ENCODE data around the gene OFD1. TPM values are rescaled to one million over a fixed set of nuclear protein-coding genes. Genes with fewer than 3 reads are reported as not detected.

Gene OFD1
- polyA plus RNA-seq, 1 of the 3 experiments (the other 2 are of a cell fraction) = 13.4 TPM

GRCh38 chrX:13700380-13700779 is 34.2 kb upstream of the OFD1 start:
- ChIA-PET CTCF (no interaction called here), POLR2A (no interaction called here)
- no peaks in the 10 kb centered on the region for H3K27me3 ChIP-seq (ENCODE audit: insufficient read depth)
- no peak overlapping the region for H3K9ac ChIP-seq
- no peak for TF ChIP-seq SMC3 (IDR thresholded peaks at IDR 0.05; ENCODE audit: low read depth, low read length)
- no peaks in the 10 kb centered on the region for H3F3A ChIP-seq (replicated peaks; ENCODE audit: insufficient read depth)
- no peak overlapping the region for H3K4me3 ChIP-seq (ENCODE audit: low read depth in 2 of 2, low read length in 1 of 2)
- peaks cover 2 to 3% of the 10 kb centered on the region in 2 experiments for H3K36me3 ChIP-seq (replicated peaks in 1 of 2; ENCODE audit: control insufficient read depth in 1 of 2, insufficient read depth in 2 of 2, low read length in 1 of 2)
- H3K4me1 ChIP-seq (ENCODE audit: control insufficient read depth in 1 of 2, insufficient read depth in 2 of 2, low read depth in 1 of 2, low read length in 1 of 2) = peaks cover 0 to 20% of the 10 kb centered on the region in 2 experiments; a peak in 1 of 4 replicates
- peaks cover 83% of the 10 kb centered on the region for H3K79me2 ChIP-seq (ENCODE audit: insufficient read depth)
- DNase-seq = no peak
- H3K4me2 ChIP-seq = no peak overlapping the region
- peaks cover 35% of the 10 kb centered on the region for H4K20me1 ChIP-seq (ENCODE audit: insufficient read depth)
- WGBS (ENCODE audit: low lambda C conversion rate) = 83% methylated on average over 4 of the region's 4 CpGs
- H3K27ac ChIP-seq (ENCODE audit: low read depth in 2 of 2, low read length in 1 of 2) = no peak overlapping the region
- H3K9me2 ChIP-seq = no peaks in the 10 kb centered on the region
- no peak overlapping the region for H2AFZ ChIP-seq (ENCODE audit: low read depth)
- no peaks in the 10 kb centered on the region for H3K9me3 ChIP-seq

DNA sequence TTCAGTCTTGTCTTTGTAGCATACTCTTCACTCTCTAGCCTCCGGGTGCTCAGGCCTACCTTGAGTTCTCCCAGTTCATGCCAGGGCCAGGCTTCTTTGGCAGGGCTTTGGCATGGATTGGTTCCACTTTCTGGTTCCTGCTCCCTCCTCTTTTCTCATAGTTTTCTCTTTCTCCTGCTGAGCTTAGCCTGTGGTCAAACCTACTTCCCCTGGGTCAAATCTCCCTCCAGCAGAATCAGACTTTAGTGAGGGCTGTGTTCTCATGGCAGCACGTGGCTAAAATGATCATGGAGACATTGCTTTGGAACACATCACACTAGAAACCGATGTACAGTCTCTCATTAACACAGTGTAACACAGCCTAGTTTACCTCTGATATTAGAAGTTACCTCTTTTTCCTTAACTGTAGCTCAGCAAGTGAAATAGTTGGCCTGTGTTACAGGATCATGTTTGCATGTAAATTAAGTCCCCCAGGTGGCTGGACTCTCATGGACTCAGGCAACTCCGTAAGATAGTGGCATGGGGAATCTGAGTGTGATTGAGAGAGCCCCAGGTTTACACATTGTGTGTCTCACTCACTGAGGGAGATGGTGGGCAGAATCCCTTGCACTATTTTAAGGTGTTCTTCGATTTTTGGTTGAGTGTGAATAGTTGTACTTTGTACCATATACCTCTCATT is 32.3 kb upstream of the OFD1 start:
- no peak for TF ChIP-seq JUND (IDR thresholded peaks at IDR 0.05)
- TF ChIP-seq CTCF (IDR thresholded peaks at IDR 0.05) = no peak
- TF ChIP-seq GATA2 (CRISPR knock-in tag; IDR thresholded peaks at IDR 0.05) = no peak
- TF ChIP-seq, protein P1, sequence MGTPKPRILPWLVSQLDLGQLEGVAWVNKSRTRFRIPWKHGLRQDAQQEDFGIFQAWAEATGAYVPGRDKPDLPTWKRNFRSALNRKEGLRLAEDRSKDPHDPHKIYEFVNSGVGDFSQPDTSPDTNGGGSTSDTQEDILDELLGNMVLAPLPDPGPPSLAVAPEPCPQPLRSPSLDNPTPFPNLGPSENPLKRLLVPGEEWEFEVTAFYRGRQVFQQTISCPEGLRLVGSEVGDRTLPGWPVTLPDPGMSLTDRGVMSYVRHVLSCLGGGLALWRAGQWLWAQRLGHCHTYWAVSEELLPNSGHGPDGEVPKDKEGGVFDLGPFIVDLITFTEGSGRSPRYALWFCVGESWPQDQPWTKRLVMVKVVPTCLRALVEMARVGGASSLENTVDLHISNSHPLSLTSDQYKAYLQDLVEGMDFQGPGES (IDR thresholded peaks at IDR 0.05; ENCODE audit: low read depth, low read length) = no peak
- no peak for TF ChIP-seq ELF1 (IDR thresholded peaks at IDR 0.05)
- TF ChIP-seq TCF12 (IDR thresholded peaks at IDR 0.05) = no peak
- TF ChIP-seq TEAD4 (IDR thresholded peaks at IDR 0.05; ENCODE audit: borderline replicate concordance, insufficient read depth) = no peak
- no peak for TF ChIP-seq RCOR1 (IDR thresholded peaks at IDR 0.05; ENCODE audit: low read length)
- no peak for TF ChIP-seq FOXM1 (IDR thresholded peaks at IDR 0.05; ENCODE audit: low read depth)
- POLR2A ChIA-PET = no interaction called here
- CTCF ChIA-PET = no interaction called here

More for the DNA sequence above, 32.3 kb upstream of the OFD1 start:
- H3K79me2 ChIP-seq (ENCODE audit: insufficient read depth) = peaks cover 83% of the 10 kb centered on the region
- H3K9me2 ChIP-seq = no peaks in the 10 kb centered on the region
- no peaks in the 10 kb centered on the region for H3K27me3 ChIP-seq (ENCODE audit: insufficient read depth)
- H3K9me3 ChIP-seq = no peaks in the 10 kb centered on the region
- H4K20me1 ChIP-seq (ENCODE audit: insufficient read depth) = peaks cover 37% of the 10 kb centered on the region
- H3K36me3 ChIP-seq (replicated peaks in 1 of 2; ENCODE audit: control insufficient read depth in 1 of 2, insufficient read depth in 2 of 2, low read length in 1 of 2) = peaks cover 4 to 10% of the 10 kb centered on the region in 2 experiments
- H2AFZ ChIP-seq (ENCODE audit: low read depth) = no peak overlapping the region
- DNase-seq = no peak
- H3K4me2 ChIP-seq = no peak overlapping the region
- no peak overlapping the region for H3K4me3 ChIP-seq (ENCODE audit: low read depth in 2 of 2, low read length in 1 of 2)
- no peaks in the 10 kb centered on the region for H3F3A ChIP-seq (replicated peaks; ENCODE audit: insufficient read depth)
- H3K27ac ChIP-seq (ENCODE audit: low read depth in 2 of 2, low read length in 1 of 2) = no peak overlapping the region
- H3K9ac ChIP-seq = no peak overlapping the region
- WGBS (ENCODE audit: low lambda C conversion rate) = 91% methylated on average over 5 of the region's 5 CpGs
- H3K4me1 ChIP-seq (ENCODE audit: control insufficient read depth in 1 of 2, insufficient read depth in 2 of 2, low read depth in 1 of 2, low read length in 1 of 2) = peaks cover 0 to 20% of the 10 kb centered on the region in 2 experiments; a peak in 1 of 4 replicates
